H1 (cell line): ENCODE results near the gene PRDM10. TPM values are rescaled to one million over a fixed set of nuclear protein-coding genes. Genes with fewer than 3 reads are reported as not detected.

Experiments
- CTCF ChIA-PET: fragments of 300-600 bp; sonication (Branson Sonifier 250); formaldehyde crosslinking; loops from one replicate; lab custom pipeline; 2021; ENCODE audit not compliant: partially characterized antibody; lab: Charles Lee
- POLR2A ChIA-PET: fragments of 300-600 bp; sonication (Branson Sonifier 250); formaldehyde crosslinking; loops from one replicate; lab custom pipeline; 2021; ENCODE audit warnings: inconsistent platforms; ENCODE audit not compliant: partially characterized antibody; lab: Charles Lee
- DNase-seq, 2 experiments: peaks; one replicate each; pipeline versions ENCODE4 v3.0.0 to v3.0.0-alpha.2; 2010 to 2022; ENCODE audit warnings: low spot score in 2 of 2, low read depth in 1 of 2, mixed read lengths in 1 of 2
- FAIRE-seq: peaks from 2 replicates; lab custom pipeline; 2011; peaks lifted over from hg19 to GRCh38; lab: Jason Lieb, UNC
- H2AFZ ChIP-seq: 2 replicates; pipeline ENCODE4 v1.8.1; 2012; ENCODE audit warnings: low read length, inconsistent platforms
- H2AK5ac ChIP-seq: 2 replicates; pipeline ENCODE4 v1.6.1; 2013; ENCODE audit warnings: low read depth, low read length
- H2BK120ac ChIP-seq: replicated peaks from 2 replicates; pipeline ENCODE3; 2013; ENCODE audit warnings: low read depth, low read length, inconsistent platforms
- H2BK12ac ChIP-seq: 2 replicates; pipeline ENCODE4 v1.6.1; 2013; ENCODE audit warnings: low read depth, low read length
- H2BK15ac ChIP-seq: 2 replicates; pipeline ENCODE4 v1.6.1; 2013; ENCODE audit warnings: low read length
- H2BK20ac ChIP-seq: 2 replicates; pipeline ENCODE4 v1.6.1; 2013; ENCODE audit warnings: low read length
- H2BK5ac ChIP-seq: 2 replicates; pipeline ENCODE4 v1.6.1; 2013; ENCODE audit warnings: low read depth, low read length
- H3K14ac ChIP-seq: 2 replicates; pipeline ENCODE4 v1.6.1; 2013; ENCODE audit warnings: inconsistent platforms; ENCODE audit not compliant: insufficient read length
- H3K18ac ChIP-seq: 2 replicates; pipeline ENCODE4 v1.6.1; 2013; ENCODE audit warnings: low read length; ENCODE audit errors: extremely low read depth
- H3K23ac ChIP-seq: 2 replicates; pipeline ENCODE4 v1.6.1; 2013; ENCODE audit warnings: inconsistent platforms; ENCODE audit not compliant: insufficient read length
- H3K23me2 ChIP-seq: 2 replicates; pipeline ENCODE4 v1.6.1; 2013; ENCODE audit warnings: low read depth, low read length
- H3K27ac ChIP-seq: 2 replicates; pipeline ENCODE4 v1.6.1; 2011; ENCODE audit warnings: low read depth, low read length, inconsistent platforms
- H3K27me3 ChIP-seq, 4 experiments: replicated peaks in 1 of 4; 1 replicate in 1 of 4; 2 replicates in 3 of 4; pipeline versions ENCODE4 v1.6.1 to v1.8.1; 2011 to 2013; ENCODE audit warnings: low read length in 3 of 4, mild to moderate bottlenecking in 3 of 4, inconsistent platforms in 2 of 4, mixed read lengths in 2 of 4, moderate library complexity in 1 of 4; ENCODE audit not compliant: control insufficient read depth in 3 of 4, insufficient read depth in 3 of 4; ENCODE audit errors: extremely low read depth in 1 of 4
- H3K36me3 ChIP-seq, 4 experiments: 2 replicates each; pipeline versions ENCODE4 v1.6.1 to v1.8.1; 2011 to 2013; ENCODE audit warnings: mild to moderate bottlenecking in 4 of 4, low read length in 3 of 4, moderate library complexity in 2 of 4, control low read depth in 1 of 4, inconsistent platforms in 1 of 4; ENCODE audit not compliant: insufficient read depth in 4 of 4, control insufficient read depth in 2 of 4
- H3K4ac ChIP-seq: replicated peaks from 2 replicates; pipeline ENCODE3; 2013; ENCODE audit warnings: low read length, low read depth, mixed read lengths, inconsistent platforms; ENCODE audit not compliant: insufficient read length
- H3K4me1 ChIP-seq, 4 experiments: replicated peaks in 1 of 4; 1 replicate in 1 of 4; 2 replicates in 3 of 4; pipeline versions ENCODE4 v1.6.1 to v1.8.1; 2011 to 2013; ENCODE audit warnings: low read length in 3 of 4, inconsistent platforms in 2 of 4, mixed read lengths in 1 of 4; ENCODE audit not compliant: insufficient read depth in 4 of 4, control insufficient read depth in 3 of 4
- H3K4me2 ChIP-seq, 2 experiments: 2 replicates each; pipeline versions ENCODE4 v1.6.1 to v1.8.1; 2011 to 2013; ENCODE audit warnings: low read depth in 2 of 2, low read length in 2 of 2, control low read depth in 1 of 2, inconsistent platforms in 1 of 2, mild to moderate bottlenecking in 1 of 2; ENCODE audit not compliant: insufficient read depth in 1 of 2
- H3K4me3 ChIP-seq, 4 experiments: fragments of 200-600, 300-600 bp in 1 of 4; sonication (generic), shearing (Covaris generic), sonication (Bioruptor Twin) in 1 of 4; 2 replicates each; pipeline versions ENCODE4 v1.5.1 to v1.8.1; 2011 to 2016; ENCODE audit warnings: low read length in 4 of 4, low read depth in 3 of 4, control low read depth in 2 of 4, inconsistent platforms in 2 of 4, mild to moderate bottlenecking in 2 of 4, mixed read lengths in 1 of 4, moderate library complexity in 1 of 4; ENCODE audit not compliant: insufficient read depth in 2 of 4; ENCODE audit errors: extremely low read depth in 1 of 4
- H3K56ac ChIP-seq: replicated peaks from 2 replicates; pipeline ENCODE3; 2013; ENCODE audit warnings: low read depth, mild to moderate bottlenecking, mixed read lengths, low read length, inconsistent platforms; ENCODE audit not compliant: insufficient read length
- H3K79me1 ChIP-seq: 2 replicates; pipeline ENCODE4 v1.6.1; 2013; ENCODE audit warnings: low read depth, low read length, control low read depth
- H3K79me2 ChIP-seq, 2 experiments: 2 replicates each; pipeline versions ENCODE4 v1.6.1 to v1.8.1; 2012 to 2013; ENCODE audit warnings: low read length in 2 of 2, mild to moderate bottlenecking in 2 of 2, inconsistent platforms in 1 of 2; ENCODE audit not compliant: insufficient read depth in 2 of 2, control insufficient read depth in 1 of 2
- H3K9ac ChIP-seq, 4 experiments: replicated peaks in 1 of 4; 1 replicate in 1 of 4; 2 replicates in 3 of 4; pipeline versions ENCODE4 v1.6.1 to v1.8.1; 2011 to 2013; ENCODE audit warnings: low read depth in 3 of 4, low read length in 3 of 4, control low read depth in 2 of 4, mild to moderate bottlenecking in 2 of 4, moderate library complexity in 2 of 4, inconsistent platforms in 1 of 4; ENCODE audit errors: extremely low read depth in 1 of 4
- H3K9me3 ChIP-seq, 2 experiments: 2 replicates each; pipeline versions ENCODE4 v1.6.1 to v1.8.1; 2012 to 2013; ENCODE audit warnings: mild to moderate bottlenecking in 2 of 2, moderate library complexity in 2 of 2, control low read depth in 1 of 2, inconsistent platforms in 1 of 2, low read depth in 1 of 2, low read length in 1 of 2, mixed read lengths in 1 of 2; ENCODE audit not compliant: insufficient read depth in 2 of 2
- H4K20me1 ChIP-seq, 2 experiments: replicated peaks in 1 of 2; 2 replicates each; pipeline versions ENCODE3 to v1.8.1; 2011 to 2013; ENCODE audit warnings: inconsistent platforms in 2 of 2, low read length in 2 of 2, mild to moderate bottlenecking in 1 of 2; ENCODE audit not compliant: insufficient read depth in 2 of 2, control insufficient read depth in 1 of 2
- H4K5ac ChIP-seq: 2 replicates; pipeline ENCODE4 v1.6.1; 2013; ENCODE audit warnings: low read length, low read depth, mixed read lengths, inconsistent platforms; ENCODE audit not compliant: insufficient read length
- H4K8ac ChIP-seq: 2 replicates; pipeline ENCODE4 v1.8.0; 2013; ENCODE audit warnings: mild to moderate bottlenecking, moderate library complexity, low read length, inconsistent platforms; ENCODE audit not compliant: insufficient read depth; ENCODE audit errors: extremely low read depth
- H4K91ac ChIP-seq: replicated peaks from 2 replicates; pipeline ENCODE3; 2013; ENCODE audit warnings: low read length, mixed read lengths, inconsistent platforms; ENCODE audit not compliant: insufficient read length
- WGBS, 2 experiments: shearing (Covaris generic) in 1 of 2; methylation state at CpG; one replicate each; pipeline versions ENCODE4 v1.1.6 to v1.1.7; 2013 to 2015; ENCODE audit warnings: low lambda C conversion rate in 2 of 2, mixed read lengths in 2 of 2, inconsistent platforms in 1 of 2, low coverage in 1 of 2, missing lambda C conversion rate in 1 of 2; ENCODE audit not compliant: insufficient replicate concordance in 2 of 2, insufficient coverage in 1 of 2, insufficient read length in 1 of 2; ENCODE audit errors: extremely low coverage in 1 of 2, missing lambda C conversion rate in 1 of 2; 5-methylcytosine and 5-hydroxymethylcytosine counted together
- polyA plus RNA-seq, 7 experiments: library from polyadenylated mRNA; depleted of rRNA in 3 of 7; stranded (reverse) in 5 of 7; unstranded in 2 of 7; fragments of >200 nt in 5 of 7; fragments of 200-250 nt in 2 of 7; gene quantifications; 1 replicate in 5 of 7; 2 replicates in 1 of 7; 4 replicates in 1 of 7; pipeline versions ENCODE4 v1.2.1 to v1.2.3, GENCODE V29; 2011 to 2013; ENCODE audit warnings: missing spikeins in 2 of 7, mixed read lengths in 2 of 7
- total RNA-seq: library from RNA; stranded (reverse); fragmentation: NEBNext Ultra II Directional; extraction: Animal tissue kit (Norgen Biotek cat#: 25700); gene quantifications from 2 replicates; pipeline ENCODE4 v1.2.1, GENCODE V29; 2021

PRDM10 gene
- total and polyA plus RNA-seq, 2 of the 8 experiments (the other 6 are each of a cell fraction or from before 2014, with no cell fraction given), result 15.5 to 19.2 TPM

GRCh38 chr11:129917231-129917630 lies 85.4 kb downstream of the PRDM10 start:
- FAIRE-seq (no peak), DNase-seq (no peak)
- no peak overlapping the region for H3K56ac ChIP-seq
- no peaks in the 10 kb centered on the region for H3K79me2 ChIP-seq
- H3K4me1 ChIP-seq, result no peaks in the 10 kb centered on the region
- H3K23me2 ChIP-seq, result 0 out of 2 replicates have a peak, but pooled peaks cover 3% of the 10 kb centered on the region
- no peak overlapping the region for H4K8ac ChIP-seq
- WGBS, 2 experiments, result 96% methylated on average over 2 of the region's 2 CpGs; no CpG with 5 or more reads in 1 of the 2 experiments
- no peak overlapping the region for H2BK20ac ChIP-seq
- H4K20me1 ChIP-seq, result no peaks in the 10 kb centered on the region
- POLR2A ChIA-PET, result no interaction called here
- peaks cover 10 to 30% (median 20%) of the 10 kb centered on the region in 4 experiments; a peak in 6 of 8 replicates for H3K36me3 ChIP-seq
- no peak overlapping the region for H3K23ac ChIP-seq
- no peaks in the 10 kb centered on the region for H3K9me3 ChIP-seq
- H3K4ac ChIP-seq, result no peak overlapping the region
- H3K14ac ChIP-seq, result no peak overlapping the region
- no peak overlapping the region for H3K18ac ChIP-seq
- H2BK12ac ChIP-seq, result no peak overlapping the region
- H3K4me3 ChIP-seq, result no peak overlapping the region
- H2AK5ac ChIP-seq, result no peak overlapping the region
- no peak overlapping the region for H4K5ac ChIP-seq
- CTCF ChIA-PET, result interaction anchor here (0.7 to 2.5 kb wide), 4 partner anchors 10 to 215 kb away, joined by 3 to 7 read pairs (median 5); no protein-coding TSS in a partner anchor
- no peak overlapping the region for H3K27ac ChIP-seq
- H2BK15ac ChIP-seq, result no peak overlapping the region
- no peaks in the 10 kb centered on the region for H3K79me1 ChIP-seq
- H4K91ac ChIP-seq, result no peak overlapping the region
- no peak overlapping the region for H2BK120ac ChIP-seq
- no peak overlapping the region for H2AFZ ChIP-seq
- no peak overlapping the region for H2BK5ac ChIP-seq
- H3K4me2 ChIP-seq, result no peak overlapping the region
- no peaks in the 10 kb centered on the region for H3K27me3 ChIP-seq
- H3K9ac ChIP-seq, result no peak overlapping the region
